ENCODE measurements around the gene HOXA7.

GRCh38 chr7:27163288-27164044 is 7.0 kb upstream of the HOXA7 start:
- TF ChIP-seq CTCF (conservative IDR thresholded peaks at IDR 0.05; ENCODE audit: low read depth, low read length) (no peak), EZH2 (IDR thresholded peaks at IDR 0.05; ENCODE audit: borderline replicate concordance, low read depth, low read length, poor library complexity, severe bottlenecking) (no peak)

Measured in A673 (cell line).